ENCODE measurements around the gene WFS1.

The WFS1 gene

GRCh38 chr4:6327220-6327917, 57.7 kb downstream of the WFS1 start:
- peak; percentile 69 to 74 for DNase-seq

GRCh38 chr4:6328526-6328925, 58.9 kb downstream of the WFS1 start:
- no peak for DNase-seq

DNA sequence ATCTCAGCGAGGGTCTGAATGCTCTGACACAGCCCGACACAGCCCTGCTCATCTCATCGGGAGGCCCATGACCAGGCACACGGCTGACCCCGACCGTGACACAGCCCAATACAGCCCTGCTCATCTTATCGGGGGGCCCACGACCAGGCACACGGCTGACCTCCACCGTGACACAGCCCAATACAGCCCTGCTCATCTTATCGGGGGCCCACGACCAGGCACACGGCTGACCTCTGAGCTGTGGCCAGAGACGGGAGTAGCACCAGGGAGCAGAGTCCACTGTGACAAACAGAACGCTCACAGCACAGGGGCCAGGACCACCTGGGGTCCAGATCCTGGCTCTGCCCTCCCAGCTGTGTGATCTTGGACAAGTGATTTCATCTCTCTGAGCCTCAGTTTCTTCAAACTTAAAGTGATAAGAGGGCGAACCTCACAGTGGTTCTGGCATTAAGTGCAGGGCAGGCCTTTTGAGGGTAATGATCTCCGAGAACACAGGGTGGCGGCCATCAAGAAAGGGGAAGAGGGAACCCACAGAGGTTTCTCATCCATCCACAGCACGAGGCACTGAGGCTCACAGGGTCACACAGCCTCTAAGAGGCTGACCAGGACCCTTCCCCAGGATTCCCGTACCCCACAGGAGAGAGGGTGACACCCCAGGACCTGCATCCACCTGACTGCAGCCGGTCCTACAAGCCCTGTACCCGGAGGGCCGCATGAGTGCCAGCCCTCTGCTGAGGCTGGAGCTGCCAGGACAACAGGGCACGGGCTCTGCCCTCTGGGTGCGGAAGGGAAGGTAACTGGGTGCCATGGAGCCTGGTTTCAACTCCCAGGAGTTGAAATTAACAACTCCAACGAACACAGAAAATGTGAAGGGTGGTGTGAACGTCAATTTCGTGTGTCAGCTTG, 60.1 kb downstream of the WFS1 start:
- no peak for DNase-seq

DNA sequence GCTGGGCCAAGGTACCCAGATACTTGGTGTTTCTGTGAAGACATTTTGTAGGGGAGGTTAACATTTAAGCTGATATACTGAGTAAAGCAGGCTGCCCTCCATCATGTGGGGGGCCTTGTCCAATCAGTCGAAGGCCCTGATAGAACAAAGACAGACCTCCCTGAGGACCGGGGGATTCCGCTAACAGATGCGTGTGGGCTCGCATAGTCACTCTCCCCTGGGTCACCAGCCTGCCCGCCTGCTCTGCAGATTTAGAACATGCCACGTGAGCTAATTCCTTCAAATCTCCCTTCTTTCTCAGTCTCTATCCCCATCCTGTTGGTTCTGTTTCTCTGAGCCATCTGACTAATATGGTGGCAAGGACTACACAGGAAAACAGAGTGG, 60.7 kb downstream of the WFS1 start:
- no peak for DNase-seq

GRCh38 chr4:6331018-6331417, 61.4 kb downstream of the WFS1 start:
- DNase-seq = no peak

DNA sequence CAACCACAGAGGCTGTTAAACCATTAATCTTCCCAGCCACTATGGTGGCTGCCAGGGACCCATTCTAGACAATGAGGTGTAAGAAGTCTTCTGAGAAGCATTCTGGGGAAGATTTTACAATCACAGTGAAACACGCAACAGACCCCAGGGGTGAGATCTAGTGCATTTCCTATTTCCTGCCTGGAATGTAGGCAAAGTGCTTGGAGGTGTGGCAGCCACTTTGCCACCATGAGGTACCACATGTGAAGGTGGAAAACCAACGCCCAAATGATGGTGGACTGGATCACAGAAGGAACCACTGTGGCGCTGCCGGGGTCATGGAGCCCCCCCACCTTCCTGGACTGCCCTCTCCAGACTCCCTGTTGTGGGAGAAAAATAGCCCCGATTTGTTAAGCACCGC, 61.8 kb downstream of the WFS1 start:
- no peak for DNase-seq

- no peak for DNase-seq
These were observed 62.5 kb downstream of the WFS1 start for GRCh38 chr4:6332042-6332668.

DNA sequence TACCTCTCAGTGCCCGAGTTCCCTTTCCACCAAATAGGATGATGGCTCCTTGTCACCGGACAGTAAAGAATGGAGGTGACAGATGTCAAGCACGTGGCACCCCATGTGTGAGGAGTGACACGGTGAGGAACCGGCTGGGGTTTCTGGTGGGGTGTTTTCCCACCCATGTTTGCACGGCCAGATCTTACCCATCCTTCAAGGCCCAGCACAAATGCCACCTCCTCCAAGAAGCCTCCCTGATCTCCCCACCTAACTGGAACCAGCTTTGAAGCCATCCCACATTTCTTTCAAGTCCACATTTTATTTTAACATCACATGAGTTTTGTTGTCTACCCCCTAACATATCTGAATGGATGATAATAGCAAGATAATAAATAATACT, 63.0 kb downstream of the WFS1 start:
- no peak for DNase-seq

DNA sequence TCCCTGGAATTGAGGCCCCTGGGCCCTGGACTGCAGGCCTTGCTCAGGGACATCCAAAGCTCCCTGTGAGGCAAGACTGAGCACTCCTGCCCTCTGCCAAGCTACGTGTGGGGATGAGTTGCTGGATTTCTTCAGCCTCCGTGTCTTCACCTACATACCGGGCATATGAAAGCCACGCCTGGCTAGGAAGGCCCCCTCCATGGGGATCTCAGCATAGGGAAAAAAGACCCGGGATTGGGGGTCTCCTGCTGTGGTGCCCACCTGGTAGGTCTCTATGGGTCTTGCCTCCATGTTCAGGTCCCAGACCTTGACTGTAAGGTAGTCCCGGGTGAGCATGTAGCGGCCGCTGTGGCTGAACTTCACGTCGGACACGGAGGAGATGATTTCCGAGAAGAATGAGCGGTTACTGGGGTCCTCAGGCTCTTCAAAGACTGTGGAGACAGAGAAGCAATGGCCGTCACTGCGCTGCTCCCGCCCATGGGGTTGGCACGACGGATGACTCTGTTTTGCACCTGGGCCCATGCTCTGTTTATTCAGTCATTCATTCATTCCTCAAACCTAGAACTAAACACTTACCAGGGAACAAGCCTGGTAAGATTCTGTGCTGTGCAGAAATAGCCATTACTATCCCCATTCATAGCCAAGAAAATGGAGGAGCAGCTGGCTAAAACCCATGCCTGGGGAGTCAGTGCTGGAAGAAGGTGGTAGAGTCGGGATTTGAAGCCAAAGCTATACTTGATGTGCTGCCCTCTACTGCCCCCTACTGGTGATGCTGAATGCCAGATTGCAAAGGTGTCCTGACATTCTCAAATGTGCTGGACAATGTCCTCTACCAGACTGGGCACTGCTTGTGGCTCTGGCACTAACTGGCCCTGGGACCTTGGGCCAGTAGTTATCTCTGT, 63.9 kb downstream of the WFS1 start:
- DNase-seq = no peak

- no peak for DNase-seq
These were observed 64.7 kb downstream of the WFS1 start for GRCh38 chr4:6334203-6334887.

DNA sequence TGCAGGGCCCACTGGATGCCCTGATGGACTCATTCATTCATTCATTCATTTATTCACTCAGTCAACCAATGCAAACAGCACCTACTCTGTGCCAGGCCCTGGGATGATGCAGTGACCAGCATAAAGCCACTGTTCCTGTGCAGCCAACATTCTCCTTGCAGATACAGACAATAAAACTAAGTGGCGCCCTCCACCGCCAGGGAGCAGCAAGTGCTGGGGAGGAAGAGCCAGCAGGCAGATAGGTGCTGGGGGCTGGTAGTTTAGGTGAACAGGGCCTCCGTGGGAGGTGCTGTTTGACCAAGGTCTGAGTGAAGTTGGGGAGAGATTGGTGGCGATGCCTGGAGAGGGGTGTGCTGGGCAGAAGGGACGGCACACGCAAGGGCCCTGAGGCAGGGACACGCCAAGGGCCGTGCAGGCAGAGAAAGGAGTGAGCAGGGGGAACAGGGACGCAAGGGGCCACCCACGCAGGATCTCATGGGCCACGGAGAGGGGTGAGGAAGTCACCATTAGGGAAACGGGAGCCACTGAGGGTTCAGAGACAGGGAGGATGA, 65.5 kb downstream of the WFS1 start:
- no peak for DNase-seq

DNA sequence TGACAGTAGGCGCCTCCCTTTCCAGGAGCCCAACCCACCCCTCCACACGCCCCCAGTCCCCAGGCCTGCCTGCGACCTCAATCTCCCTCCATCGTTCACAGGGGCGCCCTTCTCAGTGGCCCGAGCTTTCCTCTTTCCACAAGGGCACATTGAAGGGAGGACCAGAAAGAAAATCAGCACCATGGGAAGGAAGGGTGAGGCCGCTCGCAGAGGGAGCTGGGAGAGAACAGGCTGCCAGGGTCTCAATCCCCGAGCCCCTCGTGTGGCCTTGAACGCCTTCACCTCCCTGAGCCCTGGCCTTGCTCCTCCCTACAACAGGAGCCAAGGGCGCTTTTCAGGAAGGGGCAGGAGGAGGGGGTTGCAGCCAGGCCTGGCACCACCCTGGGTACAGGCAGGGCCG, 66.5 kb downstream of the WFS1 start:
- no peak for DNase-seq

- DNase-seq = no peak
These were observed 67.8 kb downstream of the WFS1 start for GRCh38 chr4:6337331-6337935.

DNA sequence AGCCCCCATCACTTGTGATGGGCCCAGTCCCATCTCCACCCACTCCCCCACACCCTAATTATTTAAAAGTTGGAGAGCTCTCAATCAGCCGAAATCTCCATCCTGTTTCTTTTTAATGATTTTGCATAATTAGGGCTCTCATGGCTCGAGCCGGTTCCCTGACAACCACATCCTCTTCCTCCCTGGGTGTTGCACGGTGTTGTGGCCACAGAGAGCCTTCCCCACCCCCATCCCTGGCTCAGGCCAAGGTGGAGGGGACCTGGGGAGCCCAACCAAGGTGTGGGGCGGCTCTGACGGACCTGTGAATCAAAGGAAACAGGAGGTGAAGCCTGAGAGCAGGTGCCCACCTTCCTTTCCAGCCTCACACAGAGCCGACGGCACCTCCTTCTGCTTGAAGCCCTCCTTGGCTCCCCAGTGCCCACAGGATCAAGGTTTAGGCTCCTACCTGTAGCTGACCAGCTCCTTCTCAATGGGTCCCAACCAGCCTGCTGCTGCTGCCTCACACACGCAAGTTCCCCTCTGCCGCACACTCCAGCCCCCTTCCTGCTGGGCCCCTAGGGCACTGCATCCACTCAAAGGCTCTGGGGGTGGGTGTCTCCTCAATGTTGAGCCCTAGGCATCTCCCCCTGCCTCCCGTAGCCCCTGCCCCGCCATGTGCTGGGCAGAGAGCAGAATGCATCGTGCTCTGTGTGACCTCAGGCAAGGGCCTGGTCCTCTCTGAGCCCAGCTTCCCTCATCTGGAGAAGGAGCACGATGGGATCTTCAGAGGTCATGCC, 68.7 kb downstream of the WFS1 start:
- no peak for DNase-seq

DNA sequence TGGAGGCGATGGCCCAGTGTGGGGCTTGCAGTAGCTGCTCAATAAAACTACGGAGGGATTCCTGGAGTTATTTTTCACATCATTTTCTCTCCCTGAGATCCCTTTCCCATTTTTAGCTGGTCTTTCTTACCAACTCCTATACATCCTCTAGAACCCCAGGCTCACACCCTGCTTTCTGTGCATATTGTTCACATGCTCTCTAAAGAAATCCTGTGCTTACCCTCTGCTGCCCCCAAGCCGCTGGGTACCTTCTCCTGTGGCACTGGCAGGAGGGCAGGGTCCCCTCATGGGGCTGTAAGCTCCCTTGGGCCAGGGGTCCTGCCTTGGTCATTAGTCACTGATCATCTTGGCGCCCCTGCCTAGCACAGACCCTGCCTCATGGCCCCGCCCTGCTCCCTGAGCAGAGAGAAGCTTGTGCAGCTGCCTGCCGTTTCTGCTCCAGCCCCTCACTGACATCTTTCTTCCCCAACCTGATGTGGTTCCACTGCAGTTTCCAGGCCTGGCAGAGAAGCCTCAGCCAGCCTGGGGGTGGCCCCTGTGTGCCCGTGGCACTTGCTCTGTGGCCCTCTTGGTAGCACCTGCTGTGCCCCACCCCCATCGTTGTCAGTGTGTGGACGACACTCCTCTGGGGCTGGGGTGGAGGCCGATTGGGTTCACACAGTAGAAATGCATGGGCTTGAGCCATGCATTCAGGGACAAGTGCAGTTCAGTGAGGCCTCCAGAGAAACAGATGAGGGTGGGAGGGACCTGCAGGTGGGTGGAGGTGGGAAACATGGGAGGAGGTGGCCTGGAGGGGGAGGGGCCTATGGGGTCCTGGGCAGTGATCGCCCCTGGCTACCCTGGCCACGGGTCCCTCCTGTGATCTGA, 69.5 kb downstream of the WFS1 start:
- no peak for DNase-seq

GRCh38 chr4:6339818-6340445, 70.3 kb downstream of the WFS1 start:
- DNase-seq = no peak

DNA sequence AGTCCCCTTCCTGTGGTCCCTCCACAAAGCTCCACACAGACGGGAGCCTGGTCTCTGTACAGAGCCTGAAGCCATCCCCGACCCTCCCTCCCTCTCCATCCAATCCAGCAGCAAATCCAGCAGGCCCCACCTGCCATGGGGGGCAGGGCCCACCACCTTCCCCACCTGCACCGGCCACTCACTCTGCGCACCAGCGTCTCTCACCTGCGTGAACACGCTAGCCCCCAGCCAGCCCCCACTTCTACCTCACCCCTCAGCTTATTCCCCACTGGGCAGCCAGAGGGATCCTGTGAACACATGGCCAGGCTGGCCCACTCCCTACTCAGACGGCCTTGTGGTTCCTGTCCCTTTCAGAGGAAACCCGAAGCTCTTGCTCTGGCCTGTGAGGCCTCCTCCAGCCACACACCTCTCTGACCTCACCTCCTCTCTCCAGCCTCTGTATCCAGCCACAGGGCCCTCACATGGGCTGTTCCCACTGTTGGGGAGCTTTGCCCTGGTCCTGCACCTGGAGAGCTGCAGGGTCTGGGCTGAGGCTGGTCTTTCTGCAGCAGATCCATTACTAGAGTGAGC, 70.9 kb downstream of the WFS1 start:
- no peak for DNase-seq

DNA sequence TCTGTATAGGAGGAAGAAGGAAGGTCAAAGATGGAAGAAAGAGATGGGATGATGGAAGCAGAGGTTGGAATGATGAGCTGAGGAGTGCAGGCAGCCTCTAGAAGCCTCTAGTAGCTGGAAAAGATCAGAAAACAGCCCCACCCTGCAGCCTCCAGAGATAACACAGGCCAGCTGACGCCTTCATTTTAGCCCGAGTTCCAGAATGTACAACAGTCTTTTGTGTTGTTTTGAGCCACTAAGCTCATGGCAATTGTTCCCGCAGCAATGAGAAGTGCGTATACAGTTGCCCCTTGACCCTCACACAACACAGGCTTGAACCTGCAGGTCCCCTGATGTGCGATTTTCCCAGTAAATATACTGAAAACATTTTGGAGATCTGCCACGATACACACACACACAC, 72.0 kb downstream of the WFS1 start:
- no peak for DNase-seq
